ENCODE measurements around the gene RGPD6. TPM values are rescaled to one million over a fixed set of nuclear protein-coding genes. Genes with fewer than 3 reads are reported as not detected.
"Not testable (repeated sequence)": the region's sequence is repeated elsewhere in the genome, so short reads cannot be mapped to it uniquely, and the experiment has no call there.

Gene RGPD6
- total RNA-seq, 1 donor from 2014 or later: 54.8 TPM

DNA sequence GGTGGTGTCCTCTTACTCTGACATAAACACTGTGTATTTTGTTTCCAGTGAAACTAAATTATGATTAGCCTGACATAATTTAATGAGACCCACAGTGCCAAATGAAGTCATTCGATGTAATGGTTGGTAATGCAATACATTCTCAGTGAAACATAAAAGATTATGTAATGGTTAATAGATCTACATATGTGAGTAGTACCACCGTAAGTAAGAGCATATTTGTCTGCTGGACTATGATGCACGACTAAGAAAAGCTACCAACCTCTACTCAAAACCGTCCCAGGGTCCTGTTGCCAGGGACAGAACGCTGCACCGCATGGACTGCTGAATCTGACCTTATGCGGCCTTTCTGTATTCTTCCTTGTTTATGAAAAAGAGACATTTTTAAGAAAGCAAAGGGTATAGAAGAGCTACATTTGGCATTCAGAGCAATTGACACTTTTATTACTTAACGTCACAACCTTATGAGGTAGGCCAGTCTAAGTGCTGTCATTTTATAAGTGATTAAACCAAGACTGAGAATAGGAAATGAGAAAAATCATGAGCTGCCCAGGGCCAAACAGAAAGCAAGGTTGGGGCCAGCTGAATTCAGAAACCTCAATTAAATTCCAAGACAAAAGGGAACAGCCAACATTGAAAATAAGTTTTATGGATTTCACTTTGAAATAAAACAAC is 27.0 kb upstream of the RGPD6 start:
- H3K4me1 Mint-ChIP-seq; H3K4me3 Mint-ChIP-seq; H2AFZ ChIP-seq (replicated peaks); H3K4me3 ChIP-seq; H3K9me3 ChIP-seq (ENCODE audit: low read depth); H3K4me2 ChIP-seq; H4K20me1 ChIP-seq (ENCODE audit: low read depth); H3K27me3 ChIP-seq; H3K36me3 ChIP-seq; H3K9me3 Mint-ChIP-seq; H3K27ac Mint-ChIP-seq; H3K27me3 Mint-ChIP-seq (ENCODE audit: insufficient read depth, low read depth); H3K9ac ChIP-seq; H3F3A ChIP-seq (ENCODE audit: low read depth); H3K36me3 Mint-ChIP-seq; H3K4me1 ChIP-seq; H3K79me2 ChIP-seq (ENCODE audit: low read depth); H3K27ac ChIP-seq; DNase-seq (ENCODE audit: low spot score): not testable (repeated sequence)

- not testable (repeated sequence) for H3K36me3 ChIP-seq; DNase-seq (ENCODE audit: low spot score); H3K27ac ChIP-seq; H3K4me1 ChIP-seq; H3K27me3 ChIP-seq; H4K20me1 ChIP-seq (ENCODE audit: low read depth); H3K27ac Mint-ChIP-seq; H3K4me1 Mint-ChIP-seq; H3K4me3 Mint-ChIP-seq; H3F3A ChIP-seq (ENCODE audit: low read depth); H3K36me3 Mint-ChIP-seq; H3K9me3 ChIP-seq (ENCODE audit: low read depth); H3K9ac ChIP-seq; H2AFZ ChIP-seq (replicated peaks); H3K9me3 Mint-ChIP-seq; H3K27me3 Mint-ChIP-seq (ENCODE audit: insufficient read depth, low read depth); H3K79me2 ChIP-seq (ENCODE audit: low read depth); H3K4me3 ChIP-seq; H3K4me2 ChIP-seq
These were observed 25.1 kb upstream of the RGPD6 start for GRCh38 chr2:110602139-110602538.

GRCh38 chr2:110591973-110592372 is 15.0 kb upstream of the RGPD6 start:
- not testable (repeated sequence) for DNase-seq (ENCODE audit: low spot score); H3K27me3 ChIP-seq; H3K36me3 ChIP-seq; H3K9me3 ChIP-seq (ENCODE audit: low read depth); H3F3A ChIP-seq (ENCODE audit: low read depth); H3K4me1 ChIP-seq; H3K27me3 Mint-ChIP-seq (ENCODE audit: insufficient read depth, low read depth); H3K27ac Mint-ChIP-seq; H3K4me2 ChIP-seq; H3K4me3 ChIP-seq; H3K4me1 Mint-ChIP-seq; H3K4me3 Mint-ChIP-seq; H3K79me2 ChIP-seq (ENCODE audit: low read depth); H3K9ac ChIP-seq; H2AFZ ChIP-seq (replicated peaks); H3K27ac ChIP-seq; H3K36me3 Mint-ChIP-seq; H3K9me3 Mint-ChIP-seq; H4K20me1 ChIP-seq (ENCODE audit: low read depth)

DNA sequence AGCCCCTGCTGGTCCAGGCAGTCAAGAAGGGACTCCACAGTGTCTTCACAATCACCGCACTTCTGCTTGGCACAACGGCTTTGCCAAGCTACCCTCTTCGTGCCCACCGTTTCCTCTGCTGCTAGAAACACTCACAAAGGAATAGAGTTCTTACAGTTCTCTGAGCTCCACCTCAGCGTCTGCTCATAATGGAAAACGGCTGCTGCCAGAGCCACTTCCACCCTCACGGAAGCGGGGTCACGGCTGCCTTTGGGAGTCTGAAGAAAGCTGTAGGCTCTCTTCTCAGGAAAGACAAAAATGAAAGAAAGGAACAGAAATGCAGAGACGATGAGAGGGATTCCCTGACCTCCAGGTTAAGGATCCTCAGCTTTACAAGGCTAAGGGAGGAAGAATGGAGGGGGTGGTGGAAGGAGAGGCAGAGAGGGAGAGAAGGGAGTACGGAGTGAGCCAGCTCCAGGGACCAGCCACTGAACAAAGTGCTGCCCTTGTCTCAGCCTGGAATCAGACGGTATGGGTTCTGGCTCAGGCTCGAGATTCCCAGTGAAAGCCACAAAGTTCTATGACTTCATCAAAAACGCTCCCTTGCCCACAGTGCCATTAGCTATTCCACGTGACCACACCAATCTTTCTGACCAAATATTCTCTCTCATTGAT is 12.8 kb upstream of the RGPD6 start:
- H3F3A ChIP-seq (ENCODE audit: low read depth); H3K9me3 ChIP-seq (ENCODE audit: low read depth); H3K79me2 ChIP-seq (ENCODE audit: low read depth); H3K27ac Mint-ChIP-seq; H3K27me3 Mint-ChIP-seq (ENCODE audit: insufficient read depth, low read depth); H3K9me3 Mint-ChIP-seq; H2AFZ ChIP-seq (replicated peaks); DNase-seq (ENCODE audit: low spot score); H4K20me1 ChIP-seq (ENCODE audit: low read depth); H3K4me2 ChIP-seq; H3K4me1 ChIP-seq; H3K36me3 Mint-ChIP-seq; H3K27me3 ChIP-seq; H3K9ac ChIP-seq; H3K4me3 Mint-ChIP-seq; H3K4me1 Mint-ChIP-seq; H3K36me3 ChIP-seq; H3K4me3 ChIP-seq; H3K27ac ChIP-seq: not testable (repeated sequence)

- H3K9me3 ChIP-seq (ENCODE audit: low read depth); H3K27me3 Mint-ChIP-seq (ENCODE audit: insufficient read depth, low read depth); H3K4me2 ChIP-seq; DNase-seq (ENCODE audit: low spot score); H3K4me1 Mint-ChIP-seq; H3K79me2 ChIP-seq (ENCODE audit: low read depth); H3K9ac ChIP-seq; H3K27ac ChIP-seq; H3F3A ChIP-seq (ENCODE audit: low read depth); H3K4me3 Mint-ChIP-seq; H3K36me3 Mint-ChIP-seq; H3K9me3 Mint-ChIP-seq; H3K27ac Mint-ChIP-seq; H3K4me1 ChIP-seq; H4K20me1 ChIP-seq (ENCODE audit: low read depth); H3K4me3 ChIP-seq; H3K36me3 ChIP-seq; H2AFZ ChIP-seq (replicated peaks); H3K27me3 ChIP-seq: not testable (repeated sequence)
These were observed 11.5 kb upstream of the RGPD6 start for GRCh38 chr2:110588520-110588919.

- H3K4me2 ChIP-seq; H3K36me3 ChIP-seq; H3F3A ChIP-seq (ENCODE audit: low read depth); H2AFZ ChIP-seq (replicated peaks); H3K4me1 Mint-ChIP-seq; DNase-seq (ENCODE audit: low spot score); H3K79me2 ChIP-seq (ENCODE audit: low read depth); H3K27me3 Mint-ChIP-seq (ENCODE audit: insufficient read depth, low read depth); H3K4me1 ChIP-seq; H3K9me3 ChIP-seq (ENCODE audit: low read depth); H3K9me3 Mint-ChIP-seq; H3K4me3 ChIP-seq; H4K20me1 ChIP-seq (ENCODE audit: low read depth); H3K27ac Mint-ChIP-seq; H3K9ac ChIP-seq; H3K36me3 Mint-ChIP-seq; H3K27me3 ChIP-seq; H3K27ac ChIP-seq; H3K4me3 Mint-ChIP-seq: not testable (repeated sequence)
These were observed 2.4 kb upstream of the RGPD6 start for GRCh38 chr2:110579216-110579965.

DNA sequence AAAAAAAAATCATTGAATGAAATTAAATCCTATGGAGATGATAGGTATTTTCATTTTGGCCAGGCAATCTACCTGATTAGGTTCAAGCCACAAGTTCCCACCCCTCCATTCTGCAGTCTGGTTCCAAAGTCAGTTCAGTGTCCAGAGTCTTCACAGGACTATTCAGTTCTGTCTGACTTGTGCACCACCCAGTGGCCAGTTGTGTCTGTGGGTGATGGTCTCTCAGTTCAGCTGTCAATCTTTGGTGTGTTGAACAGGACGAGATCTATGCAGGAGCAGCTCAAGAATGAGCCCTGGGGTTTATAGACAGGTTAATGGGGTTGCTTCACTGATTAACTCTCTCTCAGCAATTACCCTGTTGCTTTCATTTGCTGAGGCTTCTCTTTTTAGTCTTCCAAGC is 1.4 kb upstream of the RGPD6 start:
- H3K9me3 ChIP-seq (ENCODE audit: low read depth); H3K4me2 ChIP-seq; H3K27me3 Mint-ChIP-seq (ENCODE audit: insufficient read depth, low read depth); H4K20me1 ChIP-seq (ENCODE audit: low read depth); H3K79me2 ChIP-seq (ENCODE audit: low read depth); H3K27ac ChIP-seq; H3K4me1 ChIP-seq; H2AFZ ChIP-seq (replicated peaks); H3K4me1 Mint-ChIP-seq; H3F3A ChIP-seq (ENCODE audit: low read depth); H3K36me3 ChIP-seq; H3K36me3 Mint-ChIP-seq; H3K27ac Mint-ChIP-seq; H3K27me3 ChIP-seq; H3K4me3 Mint-ChIP-seq; H3K4me3 ChIP-seq; DNase-seq (ENCODE audit: low spot score); H3K9ac ChIP-seq; H3K9me3 Mint-ChIP-seq: not testable (repeated sequence)

- H3K27ac ChIP-seq; H3K27me3 Mint-ChIP-seq (ENCODE audit: insufficient read depth, low read depth); H3K4me3 ChIP-seq; H3K4me2 ChIP-seq; H3K27me3 ChIP-seq; H3K4me1 Mint-ChIP-seq; H3K4me3 Mint-ChIP-seq; H3K36me3 Mint-ChIP-seq; H3K4me1 ChIP-seq; H3K9me3 ChIP-seq (ENCODE audit: low read depth); H3K79me2 ChIP-seq (ENCODE audit: low read depth); H3K27ac Mint-ChIP-seq; H3K9ac ChIP-seq; H3F3A ChIP-seq (ENCODE audit: low read depth); H3K9me3 Mint-ChIP-seq; H4K20me1 ChIP-seq (ENCODE audit: low read depth); H3K36me3 ChIP-seq; H2AFZ ChIP-seq (replicated peaks); DNase-seq (ENCODE audit: low spot score): not testable (repeated sequence)
These were observed 77.2 kb downstream of the RGPD6 start for GRCh38 chr2:110499755-110500377.
